Measurements from ENCODE around the gene TEPSIN. TPM values are rescaled to one million over a fixed set of nuclear protein-coding genes. Genes with fewer than 3 reads are reported as not detected.

Gene TEPSIN
- total RNA-seq, 1 experiment from 2014 or later, result 38.8 TPM

- peaks cover 0 to 10% (median 6%) of the 10 kb centered on the region in 3 experiments; a peak in 5 of 7 replicates for H3K36me3 Mint-ChIP-seq (ENCODE audit: insufficient read depth in 1 of 3, low read depth in 3 of 3)
- no peak for DNase-seq
- H3K9me3 Mint-ChIP-seq, result no peaks in the 10 kb centered on the region
These were observed 46.3 kb downstream of the TEPSIN start for GRCh38 chr17:81192386-81193050.

More at GRCh38 chr17:81192386-81193050, 46.3 kb downstream of the TEPSIN start:
- H3K27me3 ChIP-seq (ENCODE audit: insufficient read depth, low read length), result no peaks in the 10 kb centered on the region
- TF ChIP-seq CTCF (conservative IDR thresholded peaks at IDR 0.05), result no peak
- no peaks in the 10 kb centered on the region for H3K27me3 Mint-ChIP-seq (ENCODE audit: low read depth)
- H2BK15ac ChIP-seq (ENCODE audit: low read depth, low read length), result no peak overlapping the region
- H2AFZ ChIP-seq (ENCODE audit: low read length), result no peak overlapping the region
- no peak overlapping the region for H4K8ac ChIP-seq (replicated peaks; ENCODE audit: insufficient read length, low read depth, low read length)
- no peak overlapping the region for H3K18ac ChIP-seq (ENCODE audit: insufficient read length, low read depth, low read length)
- no peak overlapping the region for H2AK5ac ChIP-seq (ENCODE audit: insufficient read length, low read length)
- H3T11ph ChIP-seq (ENCODE audit: low read length), result no peak overlapping the region
- no peak overlapping the region for H3K4me3 Mint-ChIP-seq
- no peak overlapping the region for H3K27ac Mint-ChIP-seq
- H2BK20ac ChIP-seq (ENCODE audit: low read depth, low read length, poor library complexity, severe bottlenecking), result no peak overlapping the region
- no peaks in the 10 kb centered on the region for H3K4me1 Mint-ChIP-seq
- no peaks in the 10 kb centered on the region for H3K23me2 ChIP-seq (ENCODE audit: insufficient read length, low read depth, low read length, poor library complexity, severe bottlenecking)
- no peak overlapping the region for H2BK12ac ChIP-seq (ENCODE audit: insufficient read length, low read depth, low read length)
- H3K79me1 ChIP-seq (ENCODE audit: insufficient read depth, low read depth, low read length, poor library complexity, severe bottlenecking), result no peaks in the 10 kb centered on the region
- no peaks in the 10 kb centered on the region for H3K79me2 ChIP-seq (ENCODE audit: insufficient read depth, low read length)
- no peak overlapping the region for H2BK5ac ChIP-seq (ENCODE audit: insufficient read length, low read length)
- H4K91ac ChIP-seq (ENCODE audit: insufficient read length, low read depth, low read length), result no peak overlapping the region
- H4K20me1 ChIP-seq (ENCODE audit: control insufficient read depth, insufficient read depth, insufficient read length), result no peaks in the 10 kb centered on the region
- WGBS (ENCODE audit: extremely low coverage, insufficient read length, low lambda C conversion rate), result no CpG with 5 or more reads among the region's 34 CpGs
- no peak overlapping the region for H3K27ac ChIP-seq (ENCODE audit: insufficient read length, low read depth, low read length)
- H3K4me2 ChIP-seq (ENCODE audit: insufficient read depth, insufficient read length, low read length), result no peak overlapping the region
- H3K9ac ChIP-seq (ENCODE audit: extremely low read depth, insufficient read length, low read length), result no peak overlapping the region
- H2BK120ac ChIP-seq (ENCODE audit: low read depth, low read length, poor library complexity, severe bottlenecking), result no peak overlapping the region
- no peak overlapping the region for H4K5ac ChIP-seq (ENCODE audit: insufficient read length, low read depth, low read length)
- H3K23ac ChIP-seq (ENCODE audit: insufficient read length, low read depth, low read length), result no peak overlapping the region
- H3K14ac ChIP-seq (ENCODE audit: insufficient read depth, low read length), result no peak overlapping the region
- H3K4ac ChIP-seq (ENCODE audit: low read depth, low read length), result no peak overlapping the region
- H3K56ac ChIP-seq (ENCODE audit: insufficient read length, low read depth, low read length), result no peak overlapping the region
- H3K4me1 ChIP-seq (ENCODE audit: insufficient read depth, low read length), result no peaks in the 10 kb centered on the region
- no peaks in the 10 kb centered on the region for H3K9me3 ChIP-seq (ENCODE audit: control insufficient read depth, low read depth, low read length)
